Esophagus muscularis mucosa (tissue), 4 donors: Measurements from ENCODE around the gene CD1E. TPM values are rescaled to one million over a fixed set of nuclear protein-coding genes. Genes with fewer than 3 reads are reported as not detected.

Experiments
- DNase-seq: peaks from one replicate; pipeline ENCODE4 v3.0.0-alpha.2; 2017; ENCODE audit errors: extremely low spot score
- H3K27ac ChIP-seq, 4 donors: fragments of 200-600 bp; sonication (generic); replicated peaks in 1 of 4; 1 replicate in 3 of 4; 2 replicates in 1 of 4; pipeline ENCODE4 v1.5.1; 2016 to 2019; ENCODE audit warnings: mild to moderate bottlenecking in 1 of 4
- H3K27me3 ChIP-seq, 4 donors: fragments of 200-600 bp; sonication (generic); one replicate each; pipeline versions ENCODE4 v1.5.1 to v1.6.0; 2016 to 2019
- H3K36me3 ChIP-seq, 4 donors: fragments of 200-600 bp; sonication (generic); one replicate each; pipeline ENCODE4 v1.5.1; 2016 to 2019
- H3K4me1 ChIP-seq, 4 donors: fragments of 200-600 bp; sonication (generic); one replicate each; pipeline ENCODE4 v1.5.1; 2016 to 2019
- H3K4me3 ChIP-seq, 4 donors: fragments of 200-600 bp; sonication (generic); 1 replicate in 2 of 4; 2 replicates in 2 of 4; pipeline ENCODE4 v1.5.1; 2016 to 2019; ENCODE audit warnings: mild to moderate bottlenecking in 4 of 4, moderate library complexity in 1 of 4
- H3K9me3 ChIP-seq, 4 donors: fragments of 200-600 bp; sonication (generic); 1 replicate in 3 of 4; 2 replicates in 1 of 4; pipeline ENCODE4 v1.5.1; 2016 to 2019
- EP300 ChIP-seq: sonication (generic); formaldehyde crosslinking; IDR thresholded peaks from one replicate; pipeline ENCODE4 v1.6.1; 2017; ENCODE audit warnings: antibody characterized with exemption
- POLR2A ChIP-seq: fragments of 450-650 bp; IDR thresholded peaks from one replicate; pipeline ENCODE4 v1.6.1; 2017; ENCODE audit warnings: antibody characterized with exemption, moderate library complexity, mild to moderate bottlenecking, low read depth
- POLR2AphosphoS5 ChIP-seq, 2 donors: sonication (generic); formaldehyde crosslinking; IDR thresholded peaks; one replicate each; pipeline ENCODE4 v1.6.1; 2017; ENCODE audit warnings: antibody characterized with exemption in 2 of 2
- WGBS: methylation state at CpG from one replicate; pipeline ENCODE4 v1.1.5; 2018; 5-methylcytosine and 5-hydroxymethylcytosine counted together
- intact Hi-C: fragments of 100-400 bp; cut with DNase I; formaldehyde crosslinking; loops from one replicate; pipeline ENCODE4 v1.15.1; 2023
- total RNA-seq, 4 donors: library from RNA; depleted of rRNA; stranded (reverse); fragments of >200 nt; gene quantifications; one replicate each; pipeline versions ENCODE4 v1.1.0 to v1.2.1, GENCODE V29; 2016
- TF ChIP-seq, protein P1 (sequence below), 3 experiments: fragments of 200-600 bp in 2 of 3; fragments of 450-650 bp in 1 of 3; sonication (generic) in 2 of 3; IDR thresholded peaks; one replicate each; pipeline ENCODE4 v1.5.1; 2017 to 2019; ENCODE audit warnings: antibody characterized with exemption in 3 of 3, mild to moderate bottlenecking in 2 of 3, moderate library complexity in 1 of 3

The CD1E gene
- total RNA-seq, 4 donors from 2014 or later = 0.23 to 0.99 TPM; not detected in 2

DNA sequence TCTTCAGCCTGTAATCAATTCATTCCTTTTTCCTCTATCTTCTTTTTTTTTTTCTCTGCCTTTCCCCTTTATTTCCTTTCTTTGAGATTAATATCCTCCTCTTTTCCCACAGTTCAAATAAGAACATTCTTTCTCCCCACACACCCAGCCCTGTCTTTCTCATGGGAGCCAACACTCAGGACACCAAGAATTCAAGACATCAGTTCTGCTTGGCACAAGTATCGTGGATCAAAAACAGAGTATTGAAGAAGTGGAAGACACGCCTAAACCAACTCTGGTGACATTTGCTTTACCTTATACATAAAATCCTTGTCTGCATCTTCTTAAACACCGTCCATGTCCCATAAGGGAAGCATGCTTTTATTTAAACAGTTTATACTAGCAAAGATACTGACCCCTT is 2.9 kb downstream of the CD1E start:
- H3K9me3 ChIP-seq = no peaks in the 10 kb centered on the region
- WGBS = 63% methylated on average over 3 of the region's 3 CpGs
- H3K27ac ChIP-seq = no peak overlapping the region
- intact Hi-C loops = no loop called here
- no peak overlapping the region for H3K4me3 ChIP-seq
- no peaks in the 10 kb centered on the region for H3K4me1 ChIP-seq
- no peaks in the 10 kb centered on the region for H3K27me3 ChIP-seq
- DNase-seq = no peak
- H3K36me3 ChIP-seq = no peaks in the 10 kb centered on the region
- TF ChIP-seq EP300 (no peak), POLR2A (no peak), POLR2AphosphoS5 (IDR thresholded peaks at IDR 0.05) (no peak)
- TF ChIP-seq, protein P1, sequence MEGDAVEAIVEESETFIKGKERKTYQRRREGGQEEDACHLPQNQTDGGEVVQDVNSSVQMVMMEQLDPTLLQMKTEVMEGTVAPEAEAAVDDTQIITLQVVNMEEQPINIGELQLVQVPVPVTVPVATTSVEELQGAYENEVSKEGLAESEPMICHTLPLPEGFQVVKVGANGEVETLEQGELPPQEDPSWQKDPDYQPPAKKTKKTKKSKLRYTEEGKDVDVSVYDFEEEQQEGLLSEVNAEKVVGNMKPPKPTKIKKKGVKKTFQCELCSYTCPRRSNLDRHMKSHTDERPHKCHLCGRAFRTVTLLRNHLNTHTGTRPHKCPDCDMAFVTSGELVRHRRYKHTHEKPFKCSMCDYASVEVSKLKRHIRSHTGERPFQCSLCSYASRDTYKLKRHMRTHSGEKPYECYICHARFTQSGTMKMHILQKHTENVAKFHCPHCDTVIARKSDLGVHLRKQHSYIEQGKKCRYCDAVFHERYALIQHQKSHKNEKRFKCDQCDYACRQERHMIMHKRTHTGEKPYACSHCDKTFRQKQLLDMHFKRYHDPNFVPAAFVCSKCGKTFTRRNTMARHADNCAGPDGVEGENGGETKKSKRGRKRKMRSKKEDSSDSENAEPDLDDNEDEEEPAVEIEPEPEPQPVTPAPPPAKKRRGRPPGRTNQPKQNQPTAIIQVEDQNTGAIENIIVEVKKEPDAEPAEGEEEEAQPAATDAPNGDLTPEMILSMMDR (IDR thresholded peaks at IDR 0.05) = no peak

DNA sequence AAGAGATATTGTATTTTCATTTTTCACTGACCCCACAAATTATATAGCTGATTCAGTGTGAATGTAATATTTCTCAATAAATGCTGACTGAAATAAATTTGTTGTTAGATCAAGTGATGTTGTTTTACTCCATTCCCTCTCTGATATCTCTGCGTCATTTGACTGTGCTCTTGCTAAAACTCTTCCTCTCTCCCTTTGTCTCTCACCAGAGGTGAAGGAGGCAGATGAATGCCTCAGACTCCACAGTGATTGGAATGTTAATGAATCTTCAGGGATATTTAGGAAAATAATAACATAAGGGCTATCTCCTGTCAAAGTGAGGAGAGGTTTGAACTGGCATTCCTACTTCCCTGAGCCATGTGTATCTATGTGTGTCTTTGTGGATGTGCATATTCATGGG is 3.7 kb downstream of the CD1E start:
- no peak for DNase-seq
- Histone ChIP-seq H3K27ac (no peak overlapping the region), H3K4me3 (no peak overlapping the region), H3K4me1 (no peaks in the 10 kb centered on the region), H3K36me3 (no peaks in the 10 kb centered on the region), H3K27me3 (no peaks in the 10 kb centered on the region), H3K9me3 (no peaks in the 10 kb centered on the region)
- 71% methylated on average over 1 of the region's 1 CpG for WGBS
- TF ChIP-seq EP300 = no peak
- TF ChIP-seq, protein P1 (IDR thresholded peaks at IDR 0.05) = no peak
- no peak for TF ChIP-seq POLR2A
- intact Hi-C loops = no loop called here

DNA sequence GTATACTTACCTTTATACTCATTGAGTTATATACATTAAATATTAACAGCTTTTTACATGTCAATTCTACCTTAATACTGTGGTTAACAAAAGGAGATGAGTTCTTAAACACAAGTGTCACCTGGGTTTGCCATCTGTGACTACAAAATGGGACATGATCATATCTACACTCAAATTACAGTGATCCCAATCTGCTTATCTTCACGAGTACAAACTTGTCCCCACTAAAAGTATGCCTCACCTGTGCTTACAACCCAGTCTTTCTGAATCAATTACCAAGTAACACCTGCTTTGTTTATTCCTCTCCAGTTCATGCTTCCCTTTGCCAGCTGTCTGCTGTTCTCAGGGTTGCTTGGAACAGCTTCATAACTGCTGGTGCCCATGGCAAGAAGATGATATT is 8.8 kb downstream of the CD1E start:
- H3K27me3 ChIP-seq = no peaks in the 10 kb centered on the region
- no peaks in the 10 kb centered on the region for H3K36me3 ChIP-seq
- 61% methylated on average over 1 of the region's 1 CpG for WGBS
- DNase-seq = no peak
- H3K4me1 ChIP-seq = no peaks in the 10 kb centered on the region
- no peaks in the 10 kb centered on the region for H3K9me3 ChIP-seq
- TF ChIP-seq EP300 (no peak), POLR2A (no peak), POLR2AphosphoS5 (IDR thresholded peaks at IDR 0.05) (no peak)
- TF ChIP-seq, protein P1 (IDR thresholded peaks at IDR 0.05) = no peak
- no peak overlapping the region for H3K4me3 ChIP-seq
- no peak overlapping the region for H3K27ac ChIP-seq
- intact Hi-C loops = no loop called here

DNA sequence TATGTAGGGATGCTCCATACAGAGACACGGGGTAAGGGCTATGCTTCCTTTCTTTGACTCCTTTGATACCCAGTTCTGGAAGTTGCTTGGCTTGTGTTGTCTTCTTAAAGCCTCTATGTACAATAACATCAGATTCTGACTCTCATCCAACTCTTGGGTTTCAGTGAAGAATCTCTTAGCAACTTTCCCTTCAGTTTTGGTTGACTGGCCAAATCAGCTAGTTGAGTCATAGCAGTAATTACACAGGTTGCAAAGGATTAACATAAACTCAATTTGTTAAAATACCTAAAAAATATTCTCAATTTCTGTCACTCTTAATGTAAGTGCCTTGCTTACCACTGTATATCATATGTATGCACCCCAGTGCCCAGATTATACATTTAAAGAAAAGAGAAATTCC is 9.2 kb downstream of the CD1E start:
- TF ChIP-seq EP300 (no peak), POLR2AphosphoS5 (IDR thresholded peaks at IDR 0.05) (no peak), POLR2A (no peak)
- TF ChIP-seq, protein P1 (IDR thresholded peaks at IDR 0.05) = no peak
- 60% methylated on average over 1 of the region's 1 CpG for WGBS
- no peaks in the 10 kb centered on the region for H3K36me3 ChIP-seq
- no peak overlapping the region for H3K4me3 ChIP-seq
- H3K27me3 ChIP-seq = no peaks in the 10 kb centered on the region
- no peak for DNase-seq
- H3K4me1 ChIP-seq = no peaks in the 10 kb centered on the region
- intact Hi-C loops = no loop called here
- H3K27ac ChIP-seq = no peak overlapping the region
- no peaks in the 10 kb centered on the region for H3K9me3 ChIP-seq

DNA sequence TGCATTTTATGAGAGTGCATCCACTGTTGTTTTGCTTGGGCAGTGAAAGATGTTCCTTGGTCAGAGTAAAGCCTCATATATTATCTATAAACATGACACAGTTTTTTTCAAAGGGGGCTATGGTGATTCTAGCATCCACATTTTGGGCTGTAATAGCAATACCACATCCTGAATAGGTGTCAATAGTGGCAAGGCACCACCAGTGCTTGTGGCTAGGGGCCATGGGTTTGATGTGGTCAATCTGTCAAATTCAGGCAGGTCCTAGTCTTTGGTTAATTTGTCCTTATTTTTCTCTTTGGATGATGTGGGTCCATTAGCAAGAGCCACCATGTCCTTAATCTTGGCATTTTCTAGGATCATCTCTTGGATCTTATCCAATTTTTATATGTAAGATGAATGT is 13.1 kb downstream of the CD1E start:
- peaks cover 0 to 9% (median 5%) of the 10 kb centered on the region in 4 donors for H3K9me3 ChIP-seq
- no peak for DNase-seq
- no peaks in the 10 kb centered on the region for H3K4me1 ChIP-seq
- H3K36me3 ChIP-seq = no peaks in the 10 kb centered on the region
- no peak overlapping the region for H3K4me3 ChIP-seq
- intact Hi-C loops = no loop called here
- TF ChIP-seq, protein P1 (IDR thresholded peaks at IDR 0.05) = no peak
- TF ChIP-seq EP300 (no peak), POLR2A (no peak), POLR2AphosphoS5 (IDR thresholded peaks at IDR 0.05) (no peak)
- H3K27me3 ChIP-seq = no peaks in the 10 kb centered on the region
- H3K27ac ChIP-seq = no peak overlapping the region
